AG08396 (cell line): ENCODE measurements around the gene SGCG.
"Not testable (repeated sequence)": the region's sequence is repeated elsewhere in the genome, so short reads cannot be mapped to it uniquely, and the experiment has no call there.

Source experiments
- DNase-seq: peaks from one replicate; pipeline ENCODE4 v3.0.0; 2012; ENCODE audit warnings: low spot score, mixed read lengths

Gene SGCG

DNA sequence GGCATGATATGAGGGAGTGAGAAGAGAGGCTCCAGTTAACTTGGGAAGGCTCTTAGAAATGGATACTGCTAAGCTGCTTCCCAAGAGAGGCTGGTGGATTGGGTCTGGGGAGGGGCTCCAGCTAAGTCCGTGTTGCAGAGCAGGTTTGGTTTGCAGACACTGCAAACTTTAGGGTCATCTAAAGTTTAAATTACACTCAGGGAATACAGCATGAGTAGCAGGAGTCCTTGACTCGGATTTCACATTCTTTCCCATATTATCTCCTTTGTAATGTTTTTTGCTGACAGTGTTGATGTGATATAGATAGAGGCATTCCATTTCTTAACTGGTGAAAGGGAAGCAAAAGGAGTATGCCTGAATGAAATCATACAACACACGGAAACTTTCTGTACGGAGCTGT, 31.9 kb downstream of the SGCG start:
- DNase-seq: no peak

DNA sequence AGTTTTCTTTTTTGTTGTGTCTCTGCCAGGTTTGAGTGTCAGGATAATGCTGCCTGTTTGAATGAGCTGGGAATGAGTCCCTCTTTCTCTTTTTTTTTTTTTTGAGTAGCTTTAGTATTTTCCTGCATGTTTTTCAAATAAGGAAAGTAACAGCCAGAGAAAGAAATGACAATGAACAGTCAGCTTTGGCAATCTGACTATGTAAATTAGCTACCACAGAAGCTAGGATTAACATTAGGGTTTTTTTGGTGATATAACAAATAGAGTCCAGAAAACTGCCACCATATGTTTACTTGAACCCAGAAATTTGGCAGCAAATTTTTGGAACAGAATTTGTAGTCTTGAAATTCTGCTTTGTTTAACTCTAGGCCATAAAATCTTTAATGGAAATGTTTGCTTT, 50.5 kb downstream of the SGCG start:
- DNase-seq: no peak

DNA sequence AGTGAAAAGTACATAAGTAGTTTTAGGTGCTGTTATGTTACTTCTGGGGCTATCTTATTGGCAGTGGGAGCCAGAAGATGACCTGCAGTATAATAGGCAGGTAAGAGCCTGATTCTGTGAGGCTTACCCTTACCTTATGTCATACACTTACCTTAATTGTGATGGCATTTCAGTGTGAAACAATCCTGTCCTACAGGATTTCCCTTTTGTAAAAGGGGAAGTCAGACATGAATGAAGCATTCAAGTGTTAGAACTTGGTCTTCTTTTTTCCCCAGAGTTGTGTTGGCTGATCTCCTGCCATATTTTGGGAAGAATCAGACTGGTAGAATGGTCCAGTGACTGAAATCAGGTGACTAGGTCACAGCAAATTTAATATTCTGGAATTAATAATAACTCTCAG, 55.2 kb downstream of the SGCG start:
- DNase-seq: no peak

DNA sequence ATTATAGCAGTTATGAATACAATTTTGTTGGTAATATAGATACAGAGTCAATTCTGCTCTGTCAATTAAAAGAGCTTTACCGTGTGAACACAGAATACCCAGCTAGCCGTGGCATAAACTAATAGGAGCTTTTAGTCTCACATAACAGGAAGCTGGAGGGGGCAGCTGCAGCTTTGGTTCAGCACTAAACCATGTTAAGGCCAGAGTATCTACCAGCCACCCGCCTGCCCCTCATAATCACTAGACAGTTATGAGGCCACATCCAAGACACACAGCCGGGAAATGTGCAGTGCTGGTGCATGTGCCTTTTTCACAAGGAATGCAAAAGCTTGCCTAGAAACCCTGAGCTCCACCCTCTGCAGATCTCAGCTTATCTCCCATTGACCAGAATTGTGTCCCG, 62.3 kb downstream of the SGCG start:
- DNase-seq: no peak

DNA sequence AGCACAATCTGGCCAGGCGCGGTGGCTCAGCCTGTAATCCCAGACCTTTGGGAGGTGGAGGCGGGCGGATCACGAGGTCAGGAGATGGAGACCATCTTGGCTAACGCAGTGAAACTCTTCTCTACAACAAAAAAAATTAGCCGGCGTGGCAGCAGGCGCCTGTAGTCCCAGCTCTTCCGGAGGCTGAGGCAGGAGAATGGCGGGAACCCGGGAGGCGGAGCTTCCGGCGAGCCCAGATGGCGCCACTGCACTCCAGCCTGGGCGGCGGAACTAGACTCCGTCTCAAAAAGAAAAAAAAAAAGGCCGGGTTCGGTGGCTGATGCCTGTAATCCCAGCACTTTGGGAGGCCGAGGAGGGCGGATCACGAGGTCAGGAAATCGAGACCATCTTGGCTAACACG, 67.6 kb downstream of the SGCG start:
- DNase-seq: not testable (repeated sequence)

DNA sequence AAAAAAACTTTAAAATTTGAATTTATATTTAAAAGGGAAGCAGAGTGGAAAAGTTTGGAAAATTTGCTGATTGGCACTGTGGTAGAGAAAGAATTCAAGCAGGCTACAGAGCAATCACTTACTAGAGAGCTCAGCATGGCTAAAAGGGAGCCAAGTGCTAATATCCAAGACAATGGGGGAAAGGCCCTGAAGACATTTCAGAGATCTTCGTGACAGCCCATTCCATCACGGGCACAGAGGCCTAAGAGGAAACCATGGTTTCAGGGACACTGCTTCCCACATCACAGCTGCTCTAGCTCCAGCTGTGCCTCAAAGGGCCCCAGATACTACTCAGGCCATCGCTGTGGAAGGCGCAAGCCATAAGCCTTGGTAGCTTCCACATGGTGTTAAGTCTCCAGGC, 73.7 kb downstream of the SGCG start:
- no peak for DNase-seq

DNA sequence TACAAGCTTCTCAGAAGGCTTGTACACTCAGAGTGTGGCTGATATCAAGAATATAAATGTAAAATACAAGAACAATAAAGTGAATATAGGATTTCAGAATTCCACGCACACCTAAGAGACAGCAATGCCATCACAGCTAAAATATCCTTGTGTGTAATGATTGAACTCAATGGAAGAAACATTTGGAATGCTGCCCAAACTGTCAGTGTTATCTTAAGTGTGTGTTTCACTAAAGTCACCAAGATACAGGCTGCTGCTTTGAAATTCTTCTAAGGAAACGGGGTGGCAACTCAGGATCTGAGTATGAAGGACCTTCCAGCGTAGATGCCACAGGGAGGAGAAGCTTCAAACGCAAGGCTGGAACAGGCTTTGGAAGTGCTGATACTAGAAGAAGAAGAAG, 86.8 kb downstream of the SGCG start:
- no peak for DNase-seq

DNA sequence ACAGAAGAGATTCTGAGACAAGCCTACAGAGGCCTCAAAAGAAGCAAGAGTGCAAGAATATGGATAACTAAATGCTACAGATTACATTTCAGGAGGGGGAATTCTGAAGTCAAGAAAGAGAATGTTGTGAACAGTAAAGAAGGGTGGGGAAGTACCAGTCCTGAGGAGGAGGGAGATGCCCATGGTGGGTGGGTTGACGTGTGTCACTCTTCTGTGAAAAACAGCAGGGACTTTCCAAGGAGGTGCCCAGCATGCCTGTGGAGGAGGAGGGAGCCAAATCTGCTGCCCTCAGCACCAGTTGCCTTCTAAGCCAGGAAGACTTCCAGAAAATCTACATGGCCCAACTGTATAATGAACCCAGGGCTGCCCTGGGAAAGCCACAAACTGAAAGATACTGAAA, 87.7 kb downstream of the SGCG start:
- no peak for DNase-seq

DNA sequence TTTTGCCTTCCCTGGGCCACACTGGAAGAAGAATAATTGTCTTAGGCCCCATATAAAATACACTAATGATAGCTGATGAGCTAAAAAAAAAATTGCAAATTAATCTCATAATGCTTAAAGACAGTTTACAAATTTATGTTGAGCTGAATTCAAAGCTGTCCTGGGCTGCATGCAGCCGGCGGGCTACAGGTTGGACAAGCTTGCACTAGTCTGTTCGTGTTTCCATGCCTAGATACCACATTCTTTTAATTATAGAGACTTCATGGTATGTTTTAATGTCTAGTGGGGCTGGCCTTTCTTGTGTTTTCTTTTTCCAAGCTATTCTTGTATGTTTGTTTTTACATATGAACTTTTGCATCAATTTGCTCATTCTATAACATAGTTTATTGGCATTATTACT, 90.6 kb downstream of the SGCG start:
- DNase-seq: no peak

DNA sequence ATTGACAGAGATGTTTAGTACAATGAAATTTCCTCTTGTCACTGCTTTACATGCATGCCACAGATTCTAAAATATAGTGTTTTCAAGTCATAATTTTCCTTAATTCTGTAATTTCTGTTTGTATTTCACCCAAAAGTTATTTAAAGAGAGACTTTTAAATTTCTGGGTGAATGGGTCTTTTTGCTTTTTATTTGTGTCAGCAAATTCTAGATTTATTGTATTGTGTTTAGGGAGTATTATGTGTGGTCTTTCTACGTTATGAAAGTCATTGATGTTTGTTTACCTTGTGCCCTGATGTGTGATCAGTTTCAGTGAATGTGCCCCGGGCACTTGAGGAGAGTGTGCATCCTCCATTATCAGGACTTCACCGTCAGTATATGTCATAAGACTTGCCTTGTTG, 92.7 kb downstream of the SGCG start:
- DNase-seq: no peak

DNA sequence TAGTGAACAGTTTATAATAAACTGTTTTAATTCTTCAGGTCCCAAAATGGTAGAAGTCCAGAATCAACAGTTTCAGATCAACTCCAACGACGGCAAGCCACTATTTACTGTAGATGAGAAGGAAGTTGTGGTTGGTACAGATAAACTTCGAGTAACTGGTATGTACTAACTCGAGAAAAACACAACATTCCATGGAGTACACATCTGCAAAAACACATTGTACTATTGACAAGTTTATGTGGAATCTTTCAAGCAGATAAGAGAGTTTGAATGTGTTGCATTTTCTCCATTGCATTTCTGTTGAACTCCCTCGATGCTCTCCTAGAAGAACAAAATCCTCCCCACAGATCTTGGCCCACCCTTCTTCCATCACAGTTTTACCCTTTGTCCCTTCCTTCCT, 98.5 kb downstream of the SGCG start:
- no peak for DNase-seq

DNA sequence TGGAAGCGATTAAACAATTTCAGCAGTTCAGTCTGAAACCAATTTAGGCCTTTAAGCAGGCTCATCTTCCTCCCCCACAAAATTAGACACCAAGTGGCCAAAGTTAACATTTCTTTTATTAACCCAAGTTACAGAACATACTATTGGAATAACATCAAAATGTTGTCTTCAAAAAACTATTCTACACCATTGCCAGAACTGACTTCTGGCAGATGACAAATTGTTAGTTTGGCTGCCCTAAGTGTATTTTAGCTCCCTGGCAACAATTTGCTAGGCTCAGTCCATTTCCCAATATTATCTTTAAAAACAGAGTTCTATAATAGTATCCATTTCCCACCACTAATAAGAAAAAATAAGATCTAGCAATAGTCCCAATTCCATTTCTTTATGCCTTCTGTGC, 107.8 kb downstream of the SGCG start:
- DNase-seq: no peak

DNA sequence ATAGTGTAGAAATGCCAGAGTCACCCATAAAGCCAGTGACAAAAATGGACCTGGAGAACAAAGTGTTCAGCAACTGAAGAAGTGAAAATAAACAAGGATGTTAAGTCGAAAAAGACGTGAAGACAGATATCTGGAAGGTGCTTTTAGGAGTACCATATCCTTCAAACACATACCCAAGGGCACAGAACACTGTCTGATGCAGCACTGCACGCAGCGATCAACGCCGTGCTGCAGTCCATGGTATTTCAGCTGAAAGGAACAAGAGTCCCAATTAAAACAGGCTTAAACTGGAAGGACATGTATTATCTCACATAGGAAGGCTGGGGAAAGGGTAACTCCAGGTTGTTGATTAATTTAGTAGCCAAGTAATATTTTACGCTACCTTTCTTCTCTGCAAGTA, 108.2 kb downstream of the SGCG start:
- no peak for DNase-seq

DNA sequence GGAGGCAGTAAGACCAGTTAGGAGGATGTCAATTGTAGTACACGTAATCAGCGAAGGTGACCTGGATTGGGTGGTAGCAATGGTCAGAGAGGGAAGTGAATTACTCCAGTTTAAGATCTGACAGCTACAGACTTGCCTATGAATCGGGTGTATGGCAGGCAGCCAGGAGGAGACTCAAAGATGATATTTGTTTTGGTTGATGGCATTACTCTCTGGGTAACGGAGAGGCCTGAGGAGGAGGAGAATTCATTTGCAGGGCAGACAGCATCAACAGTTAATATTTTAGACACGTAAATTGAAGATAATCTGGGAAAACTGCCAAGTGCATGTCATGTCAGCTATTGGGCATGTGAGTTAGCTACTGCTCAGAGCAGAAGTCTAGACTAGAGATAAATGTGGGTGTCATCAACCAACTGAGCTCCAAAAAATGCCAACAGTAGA, 109.2 kb downstream of the SGCG start:
- DNase-seq: peak; percentile 21

DNA sequence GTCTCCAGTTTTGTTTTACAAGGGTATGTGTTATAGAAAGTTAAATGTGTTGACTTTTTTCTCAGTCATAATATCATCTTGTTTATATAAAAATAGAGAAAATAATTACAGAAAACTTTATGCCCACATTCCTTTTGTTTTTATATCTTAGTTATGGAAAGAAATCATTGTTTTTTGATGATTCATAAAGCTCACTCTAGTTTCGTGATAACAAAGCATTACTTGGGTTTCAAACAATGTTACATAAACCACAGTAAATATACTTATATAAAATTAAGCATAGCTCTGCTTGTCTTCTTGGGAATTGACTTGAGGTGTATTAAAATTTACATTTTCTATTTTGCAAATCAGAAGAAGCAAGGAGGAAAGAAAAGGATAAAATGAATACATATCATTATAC, 111.8 kb downstream of the SGCG start:
- DNase-seq: no peak

DNA sequence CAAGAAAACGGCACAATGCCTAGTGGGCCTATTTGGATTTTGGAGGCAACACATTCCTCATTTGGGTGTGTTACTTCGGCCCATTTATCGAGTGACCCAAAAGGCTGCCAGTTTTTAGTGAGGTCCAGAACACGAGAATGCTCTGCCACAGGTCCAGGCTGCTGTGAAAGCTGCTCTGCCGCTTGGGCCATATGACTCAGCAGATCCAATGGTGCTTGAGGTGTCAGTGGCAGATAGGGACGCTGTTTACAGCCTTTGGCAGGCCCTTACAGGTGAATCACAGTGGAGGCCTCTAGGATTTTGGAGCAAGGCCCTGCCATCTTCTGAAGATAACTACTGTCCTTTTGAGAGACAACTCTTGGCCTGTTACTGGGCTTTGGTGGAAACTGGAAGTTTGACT, 134.1 kb downstream of the SGCG start:
- not testable (repeated sequence) for DNase-seq

DNA sequence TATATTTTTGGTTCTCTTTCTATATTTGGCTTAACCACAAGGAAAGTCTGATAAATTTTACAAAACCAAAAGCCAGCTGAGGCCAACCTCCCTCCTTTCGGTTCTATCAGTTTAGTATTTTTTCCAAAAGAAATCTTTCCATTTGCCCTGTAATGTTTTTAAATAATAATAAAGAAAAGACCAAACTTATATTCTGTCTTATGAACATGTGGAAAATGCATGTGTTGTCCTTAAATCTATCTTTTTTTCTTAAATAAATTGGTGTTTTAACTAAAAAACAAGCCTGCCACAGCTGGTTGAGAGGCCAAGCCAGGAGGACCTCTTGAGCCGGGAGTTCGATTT, 139.1 kb downstream of the SGCG start:
- DNase-seq: no peak

DNA sequence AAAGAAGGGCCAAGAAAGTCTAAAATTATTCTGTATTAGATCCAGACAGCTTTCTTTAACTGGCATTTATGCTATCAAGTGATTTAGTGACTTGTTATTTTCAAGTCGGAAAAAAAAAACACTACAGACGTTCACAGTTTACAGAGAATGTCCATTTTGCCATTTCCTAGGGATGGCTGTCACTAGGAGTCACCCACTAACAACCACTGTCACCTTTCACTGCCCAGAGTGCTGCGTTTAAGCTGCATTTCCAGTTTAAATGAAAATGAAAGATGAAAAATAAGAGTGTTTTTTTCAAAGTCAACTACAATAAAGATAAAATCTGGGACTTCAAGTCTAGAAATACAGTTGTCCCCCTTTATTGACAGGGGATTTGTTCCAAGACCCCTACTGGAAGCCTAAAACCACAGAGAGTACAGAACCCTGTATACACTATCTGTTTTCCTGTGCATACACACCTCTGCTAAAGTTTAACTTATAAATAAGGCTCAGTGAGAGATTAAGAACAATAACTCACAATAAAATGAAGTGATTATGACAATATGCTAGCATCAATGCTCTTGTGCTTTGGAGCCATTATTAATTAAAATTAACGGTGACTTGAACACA, 140.3 kb downstream of the SGCG start:
- no peak for DNase-seq

DNA sequence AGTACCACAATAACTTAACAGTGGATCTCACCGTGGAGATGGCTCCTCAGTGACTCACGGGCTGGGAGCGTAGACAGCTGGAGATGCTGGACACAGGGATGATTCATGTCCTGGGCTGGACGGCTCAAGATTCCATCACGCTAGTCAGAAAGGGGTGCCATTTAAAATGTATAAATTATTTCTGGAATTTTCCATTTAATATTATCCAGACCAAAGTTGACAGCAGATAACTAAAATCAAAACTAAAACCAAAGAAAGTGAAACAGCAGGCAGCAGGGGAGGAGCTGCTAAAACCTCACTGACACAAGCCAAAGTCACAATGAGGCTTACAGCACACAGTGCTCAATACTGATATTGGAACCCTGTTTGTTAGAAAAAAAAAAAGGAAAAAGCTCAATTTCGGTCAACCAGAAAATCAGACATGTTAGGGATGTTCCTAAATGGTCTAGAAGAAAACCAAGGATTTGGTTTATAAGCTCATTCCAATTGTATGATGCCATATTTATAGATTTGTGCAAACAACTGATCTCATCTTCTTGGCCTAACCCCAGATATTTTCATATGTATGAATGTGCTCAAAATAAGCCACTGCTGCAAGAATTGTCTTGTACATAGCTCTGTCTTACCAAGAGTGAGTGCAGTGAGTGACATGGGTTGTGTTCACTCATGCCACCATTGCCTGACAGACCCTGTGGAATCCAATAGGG, 140.9 kb downstream of the SGCG start:
- DNase-seq: peak; percentile 87

DNA sequence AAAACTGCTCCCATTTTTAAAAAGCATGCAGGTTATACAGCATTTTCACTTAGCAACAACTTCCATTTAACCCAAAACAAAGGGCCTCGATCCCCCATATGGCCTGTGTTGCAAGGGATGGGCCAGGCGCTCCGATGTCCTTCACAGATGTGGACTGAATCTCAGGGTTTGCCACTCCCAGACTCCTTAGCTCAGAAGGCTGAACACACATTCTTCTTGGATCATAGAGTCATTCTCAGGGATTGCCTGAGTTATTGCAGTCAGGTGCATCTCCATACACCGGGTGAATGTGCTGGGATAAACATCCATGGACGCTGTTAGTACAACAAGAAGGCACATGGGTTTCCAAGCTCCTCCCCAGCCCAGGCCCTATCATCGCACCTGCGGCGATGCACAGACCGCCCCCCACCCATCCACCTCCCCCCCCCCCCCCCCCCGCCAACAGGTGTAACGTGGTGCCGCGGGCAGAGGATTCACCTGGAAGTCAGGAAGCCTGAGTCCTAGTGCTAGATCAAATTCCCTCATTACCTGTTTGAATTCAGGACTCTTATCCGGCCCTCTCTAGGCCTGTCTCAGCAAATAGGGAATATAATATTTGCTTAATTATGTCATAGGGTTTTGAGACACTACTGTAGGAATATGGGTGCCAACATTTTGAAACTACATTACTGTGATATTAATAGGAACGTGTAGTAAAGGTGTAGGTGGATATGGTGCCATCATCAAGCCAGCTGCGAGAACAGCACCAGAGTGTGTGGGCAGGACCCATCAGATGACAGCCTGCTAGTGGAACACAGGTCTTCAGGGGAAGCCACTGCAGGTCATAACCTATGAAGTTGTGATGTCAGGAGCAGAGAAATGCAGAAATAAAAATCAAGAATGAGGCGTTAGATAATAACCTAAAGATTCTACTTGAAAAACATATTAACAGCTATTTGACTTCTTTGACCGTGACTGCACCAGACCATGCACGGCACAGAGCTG, 141.9 kb downstream of the SGCG start:
- no peak for DNase-seq

DNA sequence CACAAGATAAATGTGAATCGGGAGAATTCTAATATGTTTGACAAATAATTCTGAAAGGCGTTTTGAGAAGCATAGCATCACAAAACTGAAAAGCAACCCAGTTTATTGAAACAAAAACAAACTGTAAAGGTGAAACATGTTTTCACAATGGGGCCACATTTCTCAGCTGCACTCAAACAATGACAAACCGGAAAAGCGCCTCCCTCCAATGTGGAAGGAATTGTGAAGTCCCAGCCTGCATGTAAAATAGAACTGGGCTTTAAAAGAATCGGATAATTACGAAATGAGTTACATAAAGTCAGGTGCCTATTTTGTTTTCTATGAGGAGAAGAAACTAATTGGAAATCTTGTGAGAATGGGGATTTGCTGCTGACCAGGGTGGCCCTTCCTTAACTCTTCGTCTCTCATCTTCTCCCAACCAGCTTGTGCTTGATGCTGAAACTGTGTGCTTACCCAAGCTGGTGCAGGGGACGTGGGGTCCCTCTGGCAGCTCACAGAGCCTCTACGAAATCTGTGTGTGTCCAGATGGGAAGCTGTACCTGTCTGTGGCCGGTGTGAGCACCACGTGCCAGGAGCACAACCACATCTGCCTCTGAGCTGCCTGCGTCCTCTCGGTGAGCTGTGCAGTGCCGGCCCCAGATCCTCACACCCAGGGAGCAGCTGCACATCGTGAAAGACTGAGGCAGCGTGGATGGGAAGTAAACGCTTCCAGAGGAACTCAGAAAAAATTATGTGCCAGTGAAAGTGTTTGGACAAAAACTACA, 143.3 kb downstream of the SGCG start:
- DNase-seq: no peak

DNA sequence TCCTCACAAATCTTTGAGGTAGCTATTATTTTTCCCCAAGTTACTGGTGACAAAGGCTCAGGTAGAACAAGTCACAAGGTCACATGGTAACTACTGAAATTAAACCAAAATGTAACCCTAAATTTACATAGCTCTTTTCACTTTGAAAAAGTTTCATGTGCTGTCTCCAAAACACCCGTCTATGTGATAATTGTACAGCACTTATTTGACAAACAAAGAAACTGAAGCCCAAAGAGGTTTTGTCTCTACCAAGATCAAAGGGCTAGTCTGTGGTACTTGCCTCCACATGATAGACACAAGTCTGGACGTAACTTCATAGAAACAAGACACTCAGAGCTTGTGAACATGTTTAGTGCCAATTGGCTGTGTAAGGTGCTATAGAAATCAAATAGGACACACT, 144.4 kb downstream of the SGCG start:
- no peak for DNase-seq
